Measurements from ENCODE around the gene ARHGAP1.

ARHGAP1 gene

GRCh38 chr11:46639197-46639839, 61.1 kb downstream of the ARHGAP1 start:
- H3K4me3 ChIP-seq (ENCODE audit: low read depth, low read length), result no peak overlapping the region
- no peak for TF ChIP-seq CTCF (IDR thresholded peaks at IDR 0.05; ENCODE audit: control insufficient read depth, extremely low read depth, insufficient read depth)
- no peak for DNase-seq (ENCODE audit: low read depth)

GRCh38 chr11:46637546-46637945, 62.9 kb downstream of the ARHGAP1 start:
- no peak overlapping the region for H3K4me3 ChIP-seq (ENCODE audit: low read depth, low read length)
- no peak for TF ChIP-seq CTCF (IDR thresholded peaks at IDR 0.05; ENCODE audit: control insufficient read depth, extremely low read depth, insufficient read depth)
- DNase-seq (ENCODE audit: low read depth), result no peak

GRCh38 chr11:46635557-46636139, 64.8 kb downstream of the ARHGAP1 start:
- no peak for TF ChIP-seq CTCF (IDR thresholded peaks at IDR 0.05; ENCODE audit: control insufficient read depth, extremely low read depth, insufficient read depth)
- DNase-seq (ENCODE audit: low read depth), result no peak
- no peak overlapping the region for H3K4me3 ChIP-seq (ENCODE audit: low read depth, low read length)

GRCh38 chr11:46633291-46634217, 66.9 kb downstream of the ARHGAP1 start:
- DNase-seq (ENCODE audit: low read depth), result no peak
- no peak overlapping the region for H3K4me3 ChIP-seq (ENCODE audit: low read depth, low read length)
- TF ChIP-seq CTCF (IDR thresholded peaks at IDR 0.05; ENCODE audit: control insufficient read depth, extremely low read depth, insufficient read depth), result no peak

GRCh38 chr11:46632502-46632901, 67.9 kb downstream of the ARHGAP1 start:
- no peak for DNase-seq (ENCODE audit: low read depth)
- no peak overlapping the region for H3K4me3 ChIP-seq (ENCODE audit: low read depth, low read length)
- no peak for TF ChIP-seq CTCF (IDR thresholded peaks at IDR 0.05; ENCODE audit: control insufficient read depth, extremely low read depth, insufficient read depth)

GRCh38 chr11:46631676-46632075, 68.7 kb downstream of the ARHGAP1 start:
- H3K4me3 ChIP-seq (ENCODE audit: low read depth, low read length), result no peak overlapping the region
- no peak for TF ChIP-seq CTCF (IDR thresholded peaks at IDR 0.05; ENCODE audit: control insufficient read depth, extremely low read depth, insufficient read depth)
- DNase-seq (ENCODE audit: low read depth), result no peak

Measured in LNCaP clone FGC (cell line).